MM.1S (cell line): ENCODE data around the gene PHF12.

ENCODE experiments used
- CTCF ChIP-seq: fragments of 300-600 bp; sonication (generic); IDR thresholded peaks from 2 replicates; pipeline ENCODE4 v1.5.1; 2016; ENCODE audit warnings: antibody characterized with exemption, low read length, mixed read lengths
- EZH2 ChIP-seq: fragments of 300-600 bp; sonication (generic); optimal IDR thresholded peaks from 2 replicates; pipeline ENCODE3; 2017; ENCODE audit warnings: low read depth, mild to moderate bottlenecking, antibody characterized with exemption, low read length, mixed read lengths
- EZH2phosphoT487 ChIP-seq: fragments of 300-600 bp; sonication (generic); IDR thresholded peaks from 2 replicates; pipeline ENCODE4 v1.6.1; 2018; ENCODE audit warnings: antibody characterized with exemption, low read length

GRCh38 chr17:28946239-28946638 is 5.1 kb downstream of the PHF12 start:
- no peak for TF ChIP-seq CTCF
- no peak for TF ChIP-seq EZH2
- no peak for TF ChIP-seq EZH2phosphoT487
